GM19351 (cell line): ENCODE measurements around the gene NPAS1.

Source experiments
- ATAC-seq: cut with Tn5 transposase; IDR thresholded peaks from one replicate; pipeline ENCODE4 v1.9.1; 2021; ENCODE audit warnings: mild to moderate bottlenecking, moderate library complexity; ENCODE audit not compliant: unreplicated experiment

NPAS1 gene

GRCh38 chr19:47019431-47020041 is at the start of gene NPAS1:
Gene NPAS1 (plus strand): TSS chr19:47019837. CDS start chr19:47021048, 1,211 bp downstream.
- ATAC-seq = no peak

- ATAC-seq = no peak
Measured at GRCh38 chr19:46970815-46971214, 48.8 kb upstream of the NPAS1 start.

- ATAC-seq = no peak
Measured at GRCh38 chr19:46972311-46972710, 47.3 kb upstream of the NPAS1 start.

- no peak for ATAC-seq
Measured at GRCh38 chr19:46974181-46974580, 45.5 kb upstream of the NPAS1 start.

GRCh38 chr19:46975011-46975924 is 44.4 kb upstream of the NPAS1 start:
- no peak for ATAC-seq

GRCh38 chr19:46975925-46976782 is 43.5 kb upstream of the NPAS1 start:
- no peak for ATAC-seq

- ATAC-seq = no peak
Measured at GRCh38 chr19:46976845-46977320, 42.8 kb upstream of the NPAS1 start.

- ATAC-seq = no peak
Measured at GRCh38 chr19:46977548-46977947, 42.1 kb upstream of the NPAS1 start.

- no peak for ATAC-seq
Measured at GRCh38 chr19:46978171-46978869, 41.3 kb upstream of the NPAS1 start.

GRCh38 chr19:46979126-46980105 is 40.2 kb upstream of the NPAS1 start:
- ATAC-seq = no peak

- ATAC-seq = no peak
Measured at GRCh38 chr19:46980761-46981160, 38.9 kb upstream of the NPAS1 start.

GRCh38 chr19:46981286-46981945 is 38.2 kb upstream of the NPAS1 start:
- no peak for ATAC-seq

- no peak for ATAC-seq
Measured at GRCh38 chr19:46983097-46983496, 36.5 kb upstream of the NPAS1 start.

- ATAC-seq = no peak
Measured at GRCh38 chr19:46984077-46985010, 35.3 kb upstream of the NPAS1 start.

GRCh38 chr19:46985542-46986415 is 33.9 kb upstream of the NPAS1 start:
- ATAC-seq = no peak

GRCh38 chr19:46988614-46989230 is 30.9 kb upstream of the NPAS1 start:
- ATAC-seq = no peak
